Testis (tissue), 3 donors: ENCODE measurements around the gene SNX7. TPM values are rescaled to one million over a fixed set of nuclear protein-coding genes. Genes with fewer than 3 reads are reported as not detected.

Experiments
- DNase-seq: peaks from one replicate; pipeline ENCODE4 v3.0.0-alpha.2; 2019
- H3K27ac ChIP-seq, 2 donors: fragments of 200-600 bp; sonication (generic); one replicate each; pipeline ENCODE4 v1.5.1; 2019
- H3K27me3 ChIP-seq: fragments of 200-600 bp; sonication (generic); one replicate; pipeline ENCODE4 v1.5.1; 2019
- H3K36me3 ChIP-seq: fragments of 200-600 bp; sonication (generic); one replicate; pipeline ENCODE4 v1.5.1; 2017; ENCODE audit warnings: low read depth; ENCODE audit errors: missing control alignments
- H3K4me1 ChIP-seq: fragments of 200-600 bp; sonication (generic); one replicate; pipeline ENCODE4 v1.5.1; 2019
- H3K4me3 ChIP-seq, 2 donors: fragments of 200-600 bp; sonication (generic); one replicate each; pipeline ENCODE4 v1.5.1; 2017 to 2019
- H3K9me3 ChIP-seq: fragments of 200-600 bp; sonication (generic); one replicate; pipeline ENCODE4 v1.5.1; 2017
- POLR2A ChIP-seq: fragments of 450-650 bp; IDR thresholded peaks from one replicate; pipeline ENCODE4 v1.6.1; 2017; ENCODE audit warnings: antibody characterized with exemption, mild to moderate bottlenecking, moderate library complexity
- WGBS, 2 donors: methylation state at CpG; one replicate each; pipeline ENCODE4 v1.1.5; 2018; 5-methylcytosine and 5-hydroxymethylcytosine counted together
- intact Hi-C: fragments of 100-400 bp; cut with DNase I; formaldehyde crosslinking; loops from one replicate; pipeline ENCODE4 v1.15.1; 2023; ENCODE audit warnings: low total_unique reads
- polyA plus RNA-seq: library from polyadenylated mRNA; stranded (reverse); fragments of 350-450 nt; fragmentation: Illumina TruSeq; extraction: RNeasy Lipid Tissue Mini Kit (QIAGEN cat#74804); gene quantifications from one replicate; pipeline ENCODE4 v1.2.3, GENCODE V29; 2014; ENCODE audit warnings: low read depth, low replicate concordance; ENCODE audit not compliant: insufficient read depth
- total RNA-seq, 2 donors: library from RNA; depleted of rRNA; stranded (reverse); fragments of >200 nt; gene quantifications; one replicate each; pipeline ENCODE4 v1.2.3, GENCODE V29; 2016
- TF ChIP-seq, protein P1 (sequence below), 3 experiments: fragments of 450-650 bp in 2 of 3; fragments of 200-600 bp in 1 of 3; sonication (generic) in 1 of 3; IDR thresholded peaks; one replicate each; pipeline ENCODE4 v1.5.1; 2016 to 2019; ENCODE audit warnings: antibody characterized with exemption in 3 of 3, mild to moderate bottlenecking in 2 of 3, moderate library complexity in 1 of 3

SNX7 gene
- total and polyA plus RNA-seq, 3 donors from 2014 or later, result 29.7 to 36.2 (median 32.0) TPM

DNA sequence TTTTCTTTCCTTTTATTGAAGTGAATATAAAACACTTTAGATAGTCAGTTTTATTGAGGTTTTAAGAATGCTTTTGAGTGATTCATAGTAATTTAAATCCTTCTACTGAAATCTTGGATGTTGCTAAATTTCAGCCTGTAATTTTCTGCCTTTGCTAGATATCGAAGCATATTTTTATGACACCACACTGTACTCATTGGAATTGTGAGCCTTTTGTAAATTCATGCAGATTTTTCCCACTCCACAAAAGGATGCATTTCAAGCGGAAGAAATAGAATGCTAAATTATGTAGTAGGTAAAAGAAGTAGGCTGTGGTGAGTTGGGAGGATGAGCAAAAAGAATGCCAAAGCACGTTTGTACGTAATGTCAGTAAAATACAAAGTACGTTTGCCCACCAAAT, 13.8 kb downstream of the SNX7 start:
- H3K27ac ChIP-seq, result no peak overlapping the region
- no peaks in the 10 kb centered on the region for H3K27me3 ChIP-seq
- no peaks in the 10 kb centered on the region for H3K9me3 ChIP-seq
- H3K4me1 ChIP-seq, result peaks cover 7% of the 10 kb centered on the region
- TF ChIP-seq, protein P1, sequence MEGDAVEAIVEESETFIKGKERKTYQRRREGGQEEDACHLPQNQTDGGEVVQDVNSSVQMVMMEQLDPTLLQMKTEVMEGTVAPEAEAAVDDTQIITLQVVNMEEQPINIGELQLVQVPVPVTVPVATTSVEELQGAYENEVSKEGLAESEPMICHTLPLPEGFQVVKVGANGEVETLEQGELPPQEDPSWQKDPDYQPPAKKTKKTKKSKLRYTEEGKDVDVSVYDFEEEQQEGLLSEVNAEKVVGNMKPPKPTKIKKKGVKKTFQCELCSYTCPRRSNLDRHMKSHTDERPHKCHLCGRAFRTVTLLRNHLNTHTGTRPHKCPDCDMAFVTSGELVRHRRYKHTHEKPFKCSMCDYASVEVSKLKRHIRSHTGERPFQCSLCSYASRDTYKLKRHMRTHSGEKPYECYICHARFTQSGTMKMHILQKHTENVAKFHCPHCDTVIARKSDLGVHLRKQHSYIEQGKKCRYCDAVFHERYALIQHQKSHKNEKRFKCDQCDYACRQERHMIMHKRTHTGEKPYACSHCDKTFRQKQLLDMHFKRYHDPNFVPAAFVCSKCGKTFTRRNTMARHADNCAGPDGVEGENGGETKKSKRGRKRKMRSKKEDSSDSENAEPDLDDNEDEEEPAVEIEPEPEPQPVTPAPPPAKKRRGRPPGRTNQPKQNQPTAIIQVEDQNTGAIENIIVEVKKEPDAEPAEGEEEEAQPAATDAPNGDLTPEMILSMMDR (IDR thresholded peaks at IDR 0.05), result no peak
- no peak for TF ChIP-seq POLR2A
- no peak overlapping the region for H3K4me3 ChIP-seq
- WGBS, 2 donors, result 51 to 54% methylated on average over 5 of the region's 5 CpGs
- DNase-seq, result no peak
- no peaks in the 10 kb centered on the region for H3K36me3 ChIP-seq
- intact Hi-C loops, result no loop called here

DNA sequence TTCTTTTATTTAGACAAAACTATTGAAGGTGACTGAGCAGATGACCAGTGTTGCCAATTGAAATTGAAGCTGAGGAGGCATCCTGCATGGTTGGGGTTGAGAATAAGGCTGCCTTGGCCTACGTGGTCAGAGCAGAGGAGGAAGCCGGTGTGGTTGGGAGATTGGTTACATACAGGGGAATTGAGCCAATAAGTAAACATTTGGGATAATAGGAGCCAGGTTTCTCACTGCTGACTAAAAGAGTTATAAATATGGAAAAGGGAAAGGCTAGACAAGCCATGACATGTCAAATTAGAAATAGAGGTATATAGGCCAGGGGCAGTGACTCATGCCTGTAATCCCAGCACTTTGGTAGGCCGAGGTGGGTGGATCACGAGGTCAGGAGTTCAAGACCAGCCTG, 15.8 kb downstream of the SNX7 start:
- TF ChIP-seq POLR2A, result no peak
- TF ChIP-seq, protein P1 (IDR thresholded peaks at IDR 0.05), result no peak
- H3K9me3 ChIP-seq, result no peaks in the 10 kb centered on the region
- intact Hi-C loops, result no loop called here
- H3K27me3 ChIP-seq, result no peaks in the 10 kb centered on the region
- H3K4me3 ChIP-seq, result no peak overlapping the region
- 59 to 67% methylated on average over 4 of the region's 4 CpGs for WGBS, 2 donors
- DNase-seq, result no peak
- no peaks in the 10 kb centered on the region for H3K36me3 ChIP-seq
- peak overlapping the region in 1 of 2 donors; percentile 32 for H3K27ac ChIP-seq
- H3K4me1 ChIP-seq, result peaks cover 7% of the 10 kb centered on the region

DNA sequence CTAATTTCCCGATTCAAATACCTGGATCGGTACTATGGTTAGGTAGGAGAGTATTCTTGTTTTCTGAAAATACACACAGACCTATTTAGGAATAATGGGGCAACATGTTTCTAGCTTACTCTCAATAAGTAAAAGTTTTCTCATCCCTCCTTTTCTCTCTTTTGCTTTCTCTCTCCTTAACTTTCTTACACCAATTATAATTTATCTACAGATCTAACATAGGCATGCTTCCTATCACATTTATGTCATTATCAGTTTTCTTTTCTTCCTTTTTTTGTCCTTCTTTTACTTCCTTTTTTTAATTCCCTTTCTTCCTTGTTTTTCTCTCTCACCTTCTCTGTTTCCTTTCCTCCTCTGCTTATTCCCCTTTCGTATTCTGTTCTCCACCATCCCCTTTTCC, 20.3 kb downstream of the SNX7 start:
- Histone ChIP-seq H3K27me3 (no peaks in the 10 kb centered on the region), H3K27ac (no peak overlapping the region), H3K4me3 (no peak overlapping the region), H3K9me3 (no peaks in the 10 kb centered on the region), H3K4me1 (peaks cover 3% of the 10 kb centered on the region), H3K36me3 (no peaks in the 10 kb centered on the region)
- DNase-seq, result no peak
- WGBS, 2 donors, result 97 to 98% methylated on average over 3 of the region's 3 CpGs
- intact Hi-C loops, result no loop called here
- no peak for TF ChIP-seq POLR2A
- TF ChIP-seq, protein P1 (IDR thresholded peaks at IDR 0.05), result no peak

DNA sequence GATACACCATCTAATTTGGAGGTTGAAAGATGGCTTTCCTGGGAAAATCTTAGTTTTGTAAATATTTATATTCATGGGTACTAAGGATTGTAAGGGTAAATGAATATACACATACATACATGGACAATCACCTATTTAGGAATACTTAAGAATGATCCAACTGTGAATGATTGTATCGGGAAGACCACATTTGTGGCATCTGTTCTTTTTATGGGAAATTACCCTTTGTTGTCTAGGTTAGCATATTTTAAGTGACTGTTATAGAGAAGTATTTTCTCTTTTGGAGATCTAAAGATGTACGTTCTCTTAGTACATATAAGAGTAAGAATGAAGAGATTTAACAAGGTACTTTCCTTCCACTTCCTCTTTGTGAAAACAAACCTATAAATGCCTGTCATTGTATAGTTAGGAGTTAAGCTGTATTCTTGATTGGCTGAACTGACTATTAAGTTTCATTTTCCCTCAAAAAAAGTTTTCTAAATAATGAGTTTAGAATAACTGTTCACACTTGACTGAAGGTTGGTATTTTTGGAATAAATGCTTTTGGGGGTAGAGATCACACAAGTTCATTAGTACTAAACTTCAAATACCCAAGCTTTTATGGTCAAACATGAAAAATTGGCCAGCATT, 26.7 kb downstream of the SNX7 start:
- DNase-seq, result no peak
- H3K36me3 ChIP-seq, result no peaks in the 10 kb centered on the region

More for the DNA sequence above, 26.7 kb downstream of the SNX7 start:
- H3K4me3 ChIP-seq, result no peak overlapping the region
- 92 to 96% methylated on average over 2 of the region's 2 CpGs for WGBS, 2 donors
- no peaks in the 10 kb centered on the region for H3K4me1 ChIP-seq
- no peaks in the 10 kb centered on the region for H3K9me3 ChIP-seq
- TF ChIP-seq POLR2A, result no peak
- TF ChIP-seq, protein P1 (IDR thresholded peaks at IDR 0.05), result no peak
- intact Hi-C loops, result no loop called here
- H3K27me3 ChIP-seq, result no peaks in the 10 kb centered on the region
- H3K27ac ChIP-seq, result no peak overlapping the region
